SU-DHL-6 (cell line): ENCODE data around the gene SMYD2.

Experiments used
- H2AFZ ChIP-seq: fragments of 200-600 bp; sonication (generic); 2 replicates; pipeline ENCODE4 v1.6.1; 2014; ENCODE audit warnings: low read depth, mild to moderate bottlenecking, moderate library complexity, mixed read lengths, antibody characterized with exemption, low read length; ENCODE audit not compliant: severe bottlenecking
- H3F3A ChIP-seq: fragments of 200-600 bp; shearing (Covaris generic); 2 replicates; pipeline ENCODE4 v1.6.0; 2016; ENCODE audit warnings: antibody characterized with exemption, mild to moderate bottlenecking; ENCODE audit not compliant: insufficient read depth
- H3K27ac ChIP-seq: fragments of 200-600 bp; sonication (generic); 2 replicates; pipeline ENCODE4 v1.5.1; 2016; ENCODE audit warnings: low read depth, mild to moderate bottlenecking, low read length, moderate library complexity, mixed read lengths
- H3K27me3 ChIP-seq: fragments of 200-600 bp; sonication (generic), shearing (Covaris generic); 2 replicates; pipeline ENCODE4 v1.6.0; 2014; ENCODE audit warnings: mild to moderate bottlenecking, low read length
- H3K36me3 ChIP-seq: fragments of 200-600 bp; sonication (generic); 2 replicates; pipeline ENCODE4 v1.6.1; 2014; ENCODE audit warnings: mild to moderate bottlenecking, low read length, mixed read lengths
- H3K4me2 ChIP-seq: fragments of 300-600, 200-600 bp; shearing (Covaris generic), sonication (generic); 2 replicates; pipeline ENCODE4 v1.6.0; 2014; ENCODE audit warnings: low read length, low read depth, mild to moderate bottlenecking; ENCODE audit not compliant: poor library complexity, severe bottlenecking
- H3K4me3 ChIP-seq: fragments of 200-600 bp; sonication (generic); 2 replicates; pipeline ENCODE4 v1.5.1; 2014; ENCODE audit warnings: antibody characterized with exemption, low read length, mild to moderate bottlenecking, mixed read lengths; ENCODE audit not compliant: insufficient read depth, poor library complexity, severe bottlenecking
- H3K79me2 ChIP-seq: fragments of 200-600 bp; sonication (generic); 2 replicates; pipeline ENCODE4 v1.6.1; 2014; ENCODE audit warnings: mild to moderate bottlenecking, low read length, moderate library complexity; ENCODE audit not compliant: insufficient read depth
- H3K9ac ChIP-seq: fragments of 200-600 bp; sonication (generic); 2 replicates; pipeline ENCODE4 v1.7.0; 2014; ENCODE audit warnings: mild to moderate bottlenecking, low read length
- H3K9me2 ChIP-seq: fragments of 200-600 bp; sonication (generic); replicated peaks from 2 replicates; pipeline ENCODE4 v1.6.1; 2014; ENCODE audit warnings: low read length; ENCODE audit not compliant: insufficient read depth
- H3K9me3 ChIP-seq: fragments of 200-600 bp; sonication (generic); 2 replicates; pipeline ENCODE4 v1.6.1; 2014; ENCODE audit warnings: low read length, mixed read lengths; ENCODE audit not compliant: insufficient read depth
- H4K20me1 ChIP-seq: fragments of 200-600 bp; sonication (generic); 2 replicates; pipeline ENCODE4 v1.6.1; 2014; ENCODE audit warnings: low read depth, mild to moderate bottlenecking, antibody characterized with exemption, low read length, moderate library complexity, mixed read lengths
- EZH2phosphoT487 ChIP-seq: fragments of 200-600 bp; sonication (generic), shearing (Covaris generic); conservative IDR thresholded peaks from 2 replicates; pipeline ENCODE4 v1.6.1; 2018; ENCODE audit warnings: mild to moderate bottlenecking, antibody characterized with exemption, low read length, moderate library complexity, mixed read lengths
- TF ChIP-seq, protein P1 (sequence below): fragments of 200-600 bp; sonication (generic); IDR thresholded peaks from one replicate; pipeline ENCODE4 v1.5.1; 2017; ENCODE audit warnings: antibody characterized with exemption, mild to moderate bottlenecking, low read length, moderate library complexity; ENCODE audit not compliant: insufficient read depth, poor library complexity, severe bottlenecking

The SMYD2 gene

DNA sequence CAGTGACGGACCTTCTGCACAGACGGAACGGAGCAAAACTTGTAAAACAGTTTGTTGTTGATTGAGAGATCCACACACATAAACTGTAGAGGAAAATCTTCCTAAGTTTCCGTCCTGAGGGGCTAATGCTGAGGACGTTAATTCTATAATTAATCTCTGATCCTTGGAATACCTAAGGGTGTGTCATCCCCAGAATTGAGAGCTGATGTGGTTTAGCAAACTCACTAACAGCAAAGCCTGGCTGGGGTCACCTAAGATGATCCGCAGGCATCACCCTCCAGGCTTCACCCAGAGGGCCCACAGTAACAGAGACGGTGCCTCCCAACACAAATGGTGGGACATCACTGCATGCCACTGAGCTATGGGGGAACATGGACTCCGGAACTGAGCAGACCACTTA lies 97.5 kb downstream of the SMYD2 start:
- Histone ChIP-seq H3K27ac (no peak overlapping the region), H3K4me2 (no peak overlapping the region), H3K9ac (no peak overlapping the region), H3K9me2 (no peaks in the 10 kb centered on the region), H3K9me3 (no peaks in the 10 kb centered on the region), H3F3A (no peaks in the 10 kb centered on the region), H4K20me1 (no peaks in the 10 kb centered on the region), H3K36me3 (no peaks in the 10 kb centered on the region), H3K4me3 (no peak overlapping the region), H3K27me3 (no peaks in the 10 kb centered on the region), H3K79me2 (no peaks in the 10 kb centered on the region), H2AFZ (no peak overlapping the region)
- TF ChIP-seq, protein P1, sequence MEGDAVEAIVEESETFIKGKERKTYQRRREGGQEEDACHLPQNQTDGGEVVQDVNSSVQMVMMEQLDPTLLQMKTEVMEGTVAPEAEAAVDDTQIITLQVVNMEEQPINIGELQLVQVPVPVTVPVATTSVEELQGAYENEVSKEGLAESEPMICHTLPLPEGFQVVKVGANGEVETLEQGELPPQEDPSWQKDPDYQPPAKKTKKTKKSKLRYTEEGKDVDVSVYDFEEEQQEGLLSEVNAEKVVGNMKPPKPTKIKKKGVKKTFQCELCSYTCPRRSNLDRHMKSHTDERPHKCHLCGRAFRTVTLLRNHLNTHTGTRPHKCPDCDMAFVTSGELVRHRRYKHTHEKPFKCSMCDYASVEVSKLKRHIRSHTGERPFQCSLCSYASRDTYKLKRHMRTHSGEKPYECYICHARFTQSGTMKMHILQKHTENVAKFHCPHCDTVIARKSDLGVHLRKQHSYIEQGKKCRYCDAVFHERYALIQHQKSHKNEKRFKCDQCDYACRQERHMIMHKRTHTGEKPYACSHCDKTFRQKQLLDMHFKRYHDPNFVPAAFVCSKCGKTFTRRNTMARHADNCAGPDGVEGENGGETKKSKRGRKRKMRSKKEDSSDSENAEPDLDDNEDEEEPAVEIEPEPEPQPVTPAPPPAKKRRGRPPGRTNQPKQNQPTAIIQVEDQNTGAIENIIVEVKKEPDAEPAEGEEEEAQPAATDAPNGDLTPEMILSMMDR, result no peak
- TF ChIP-seq EZH2phosphoT487, result no peak

DNA sequence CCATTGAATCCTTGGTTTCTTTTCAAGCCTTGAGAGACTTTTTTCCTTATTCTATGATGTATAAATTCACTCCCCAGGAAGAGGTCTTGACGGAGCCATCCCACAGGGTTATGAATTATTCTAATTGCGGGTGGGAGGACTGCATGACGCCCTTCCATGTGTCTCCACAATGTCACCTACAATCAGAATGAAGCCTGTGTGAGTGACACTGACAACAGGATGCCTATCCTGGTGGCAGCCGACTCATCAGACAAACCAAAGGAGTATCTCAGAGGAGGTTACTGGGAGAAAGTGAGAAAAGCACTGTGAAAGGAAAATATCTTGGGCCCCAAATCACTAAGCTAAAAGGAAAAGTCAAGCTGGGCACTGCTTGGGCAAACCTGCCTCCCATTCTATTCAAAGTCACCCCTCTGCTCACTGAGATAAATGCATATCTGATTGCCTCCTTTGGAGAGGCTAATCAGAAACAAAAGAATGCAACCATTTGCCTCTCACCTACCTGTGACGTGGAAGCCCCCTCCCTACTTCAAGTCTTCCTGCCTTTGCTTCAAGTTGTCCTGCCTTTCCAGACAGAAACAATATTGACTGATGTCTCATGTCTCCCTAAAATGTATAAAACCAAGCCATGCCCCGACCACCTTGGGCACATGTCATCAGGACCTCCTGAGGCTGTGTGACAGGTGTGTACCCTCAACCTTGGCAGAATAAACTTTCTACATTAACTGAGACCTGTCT lies 98.4 kb downstream of the SMYD2 start:
- H3K27ac ChIP-seq, result no peak overlapping the region
- H3K36me3 ChIP-seq, result no peaks in the 10 kb centered on the region
- no peaks in the 10 kb centered on the region for H4K20me1 ChIP-seq
- no peak for TF ChIP-seq EZH2phosphoT487
- TF ChIP-seq, protein P1, result no peak
- no peaks in the 10 kb centered on the region for H3F3A ChIP-seq
- no peak overlapping the region for H2AFZ ChIP-seq
- H3K9ac ChIP-seq, result no peak overlapping the region
- H3K4me3 ChIP-seq, result no peak overlapping the region
- H3K9me2 ChIP-seq, result no peaks in the 10 kb centered on the region
- H3K9me3 ChIP-seq, result no peaks in the 10 kb centered on the region
- no peaks in the 10 kb centered on the region for H3K79me2 ChIP-seq
- no peaks in the 10 kb centered on the region for H3K27me3 ChIP-seq
- H3K4me2 ChIP-seq, result no peak overlapping the region

DNA sequence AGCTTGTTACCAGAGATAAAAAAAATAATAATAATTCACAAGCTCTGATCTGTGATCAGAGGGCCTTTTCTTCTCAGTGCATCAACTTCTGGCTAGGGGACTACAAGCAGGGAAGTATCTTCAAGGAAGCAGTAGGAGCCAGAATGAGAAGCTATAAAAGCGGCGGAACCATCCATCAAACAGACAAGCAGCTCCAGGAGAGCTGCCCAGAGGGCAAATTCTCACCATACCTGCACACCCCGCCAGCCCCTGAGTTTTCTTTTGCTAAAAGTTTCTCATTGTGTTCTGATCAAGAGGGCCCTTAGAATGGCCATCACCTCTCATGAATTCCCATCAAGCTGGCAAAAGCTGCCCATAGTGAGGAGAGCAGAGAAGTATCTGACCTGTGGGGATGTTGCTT lies 99.4 kb downstream of the SMYD2 start:
- Histone ChIP-seq H3K4me3 (no peak overlapping the region), H3K9me2 (no peaks in the 10 kb centered on the region), H2AFZ (no peak overlapping the region), H4K20me1 (no peaks in the 10 kb centered on the region), H3K4me2 (no peak overlapping the region), H3K27ac (no peak overlapping the region), H3F3A (no peaks in the 10 kb centered on the region), H3K9me3 (no peaks in the 10 kb centered on the region), H3K9ac (no peak overlapping the region), H3K36me3 (no peaks in the 10 kb centered on the region), H3K27me3 (no peaks in the 10 kb centered on the region), H3K79me2 (no peaks in the 10 kb centered on the region)
- no peak for TF ChIP-seq EZH2phosphoT487
- TF ChIP-seq, protein P1, result no peak
